ENCODE results near the gene ADAM8. TPM values are rescaled to one million over a fixed set of nuclear protein-coding genes. Genes with fewer than 3 reads are reported as not detected.

Gene ADAM8
- total RNA-seq, 2 experiments from 2014 or later = 142 to 173 TPM

DNA sequence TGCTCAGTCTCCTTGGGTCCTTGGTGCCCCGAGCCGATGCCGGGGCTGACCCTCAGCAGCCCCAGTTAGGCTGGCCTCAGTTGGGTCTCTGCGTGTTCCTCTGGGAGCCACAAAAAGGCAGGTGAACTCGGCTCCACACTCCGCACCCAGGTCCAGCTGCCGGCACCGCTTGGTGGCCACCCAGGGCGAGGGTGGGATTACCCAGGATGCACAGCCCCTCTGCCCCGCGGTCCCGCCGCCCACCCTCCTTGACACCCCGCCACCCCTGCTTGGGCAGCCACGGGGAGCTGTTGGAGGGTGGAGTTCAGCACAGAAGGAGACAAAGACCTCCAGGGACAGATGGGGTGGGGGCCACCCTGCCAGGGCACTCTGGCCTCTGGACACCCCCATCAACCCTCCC, 21.3 kb downstream of the ADAM8 start:
- H3K36me3 Mint-ChIP-seq = no peaks in the 10 kb centered on the region
- ATAC-seq = no peak
- no peak overlapping the region for H3K27ac Mint-ChIP-seq
- H3K4me3 Mint-ChIP-seq = no peak overlapping the region
- H3K9me3 Mint-ChIP-seq (ENCODE audit: low read depth) = no peaks in the 10 kb centered on the region
- DNase-seq = no peak
- H3K4me1 Mint-ChIP-seq = peaks cover 32% of the 10 kb centered on the region
- CTCF ChIA-PET = interaction anchor here (1.4 kb wide), 1 partner anchor 74 kb away, joined by 4 read pairs; no protein-coding TSS in a partner anchor
- H3K27me3 Mint-ChIP-seq = peaks cover 2% of the 10 kb centered on the region

DNA sequence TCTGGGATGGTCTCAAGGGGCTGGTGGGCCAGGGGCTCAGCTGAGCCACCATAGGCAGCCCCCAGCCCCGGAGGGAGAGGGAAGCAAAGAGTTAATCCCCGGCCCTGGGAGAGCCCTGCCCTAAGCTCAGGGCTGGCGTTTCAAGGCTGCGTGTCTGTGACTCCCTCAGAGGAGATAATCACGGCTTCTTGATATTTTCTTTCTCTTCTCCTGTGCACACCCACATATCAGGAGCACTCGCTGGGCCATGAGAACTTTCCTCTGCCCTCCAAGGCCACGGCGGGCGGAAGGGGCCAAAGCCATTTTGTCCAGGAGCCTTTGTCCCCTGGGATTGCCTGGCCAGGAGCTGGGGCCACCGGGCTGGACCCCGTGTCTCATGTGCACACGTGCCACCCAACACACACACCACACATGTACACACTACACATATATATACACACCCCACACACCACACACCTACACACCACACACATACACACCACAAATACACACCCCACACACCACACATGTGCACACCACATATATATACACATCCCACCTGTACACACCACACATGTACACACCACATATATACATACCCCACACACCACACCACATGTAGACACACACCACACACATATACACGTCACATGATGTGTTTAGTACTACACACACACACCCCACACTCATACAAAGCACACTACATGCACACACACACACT, 22.1 kb downstream of the ADAM8 start:
- CTCF ChIA-PET = interaction anchor here (1.4 kb wide), 1 partner anchor 75 kb away, joined by 4 read pairs; no protein-coding TSS in a partner anchor
- H3K27me3 Mint-ChIP-seq = peaks cover 5% of the 10 kb centered on the region
- no peak for ATAC-seq

DNA sequence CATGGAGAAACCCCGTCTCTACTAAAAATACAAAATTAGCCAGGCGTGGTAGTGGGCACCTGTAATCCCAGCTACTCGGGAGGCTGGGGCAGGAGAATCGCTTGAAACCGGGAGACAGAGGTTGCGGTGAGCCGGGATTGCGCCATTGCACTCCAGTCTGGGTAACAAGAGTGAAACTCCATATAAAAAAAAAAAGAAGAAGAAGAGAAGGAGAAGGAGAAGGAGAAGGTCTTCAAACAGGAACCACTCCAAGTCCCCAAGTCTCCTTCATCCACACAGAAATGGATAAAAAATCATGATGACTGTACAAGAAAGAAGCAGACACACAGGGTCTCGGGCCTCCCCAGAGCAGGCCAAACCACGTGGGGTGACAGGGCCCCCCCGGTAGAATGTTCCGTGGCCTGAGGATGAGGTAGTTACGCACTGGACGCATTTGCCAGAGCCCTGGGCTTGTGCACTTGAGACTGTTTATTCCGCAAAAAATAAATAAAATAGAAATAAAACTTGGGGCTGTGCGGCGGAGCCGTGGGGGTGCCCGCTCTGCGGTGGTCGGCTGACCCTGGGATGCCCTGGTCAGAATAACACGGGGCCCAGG, 23.2 kb downstream of the ADAM8 start:
- CTCF ChIA-PET = no interaction called here
- DNase-seq (no peak), ATAC-seq (no peak)
- Mint-ChIP-seq H3K9me3 (ENCODE audit: low read depth) (no peaks in the 10 kb centered on the region), H3K27ac (no peak overlapping the region), H3K27me3 (peaks cover 5% of the 10 kb centered on the region), H3K4me3 (no peak overlapping the region), H3K36me3 (no peaks in the 10 kb centered on the region), H3K4me1 (peaks cover 16% of the 10 kb centered on the region)

More for the DNA sequence above, 22.1 kb downstream of the ADAM8 start:
- no peaks in the 10 kb centered on the region for H3K36me3 Mint-ChIP-seq
- H3K4me1 Mint-ChIP-seq = peaks cover 24% of the 10 kb centered on the region
- DNase-seq = no peak
- H3K9me3 Mint-ChIP-seq (ENCODE audit: low read depth) = no peaks in the 10 kb centered on the region
- no peak overlapping the region for H3K4me3 Mint-ChIP-seq
- H3K27ac Mint-ChIP-seq = no peak overlapping the region

DNA sequence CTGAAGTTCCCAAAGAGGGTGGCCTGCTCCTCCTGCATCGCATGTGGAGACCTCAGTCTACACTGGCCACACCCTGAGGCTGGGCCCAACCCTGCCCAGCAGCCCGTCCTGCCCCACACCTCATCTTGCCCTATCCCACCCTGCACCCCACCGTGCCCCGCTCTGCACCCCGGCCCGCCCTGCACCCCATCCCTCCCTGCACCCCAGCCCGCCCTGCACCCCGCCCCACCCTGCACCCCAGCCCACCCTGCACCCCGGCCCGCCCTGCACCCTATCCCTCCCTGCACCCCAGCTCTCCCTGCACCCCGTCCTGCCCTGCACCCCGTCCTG, 24.5 kb downstream of the ADAM8 start:
- Mint-ChIP-seq H3K9me3 (ENCODE audit: low read depth) (no peaks in the 10 kb centered on the region), H3K27me3 (peaks cover 5% of the 10 kb centered on the region), H3K4me1 (peaks cover 4% of the 10 kb centered on the region), H3K27ac (no peak overlapping the region), H3K4me3 (no peak overlapping the region), H3K36me3 (no peaks in the 10 kb centered on the region)
- ATAC-seq = no peak
- DNase-seq = no peak
- CTCF ChIA-PET = no interaction called here

DNA sequence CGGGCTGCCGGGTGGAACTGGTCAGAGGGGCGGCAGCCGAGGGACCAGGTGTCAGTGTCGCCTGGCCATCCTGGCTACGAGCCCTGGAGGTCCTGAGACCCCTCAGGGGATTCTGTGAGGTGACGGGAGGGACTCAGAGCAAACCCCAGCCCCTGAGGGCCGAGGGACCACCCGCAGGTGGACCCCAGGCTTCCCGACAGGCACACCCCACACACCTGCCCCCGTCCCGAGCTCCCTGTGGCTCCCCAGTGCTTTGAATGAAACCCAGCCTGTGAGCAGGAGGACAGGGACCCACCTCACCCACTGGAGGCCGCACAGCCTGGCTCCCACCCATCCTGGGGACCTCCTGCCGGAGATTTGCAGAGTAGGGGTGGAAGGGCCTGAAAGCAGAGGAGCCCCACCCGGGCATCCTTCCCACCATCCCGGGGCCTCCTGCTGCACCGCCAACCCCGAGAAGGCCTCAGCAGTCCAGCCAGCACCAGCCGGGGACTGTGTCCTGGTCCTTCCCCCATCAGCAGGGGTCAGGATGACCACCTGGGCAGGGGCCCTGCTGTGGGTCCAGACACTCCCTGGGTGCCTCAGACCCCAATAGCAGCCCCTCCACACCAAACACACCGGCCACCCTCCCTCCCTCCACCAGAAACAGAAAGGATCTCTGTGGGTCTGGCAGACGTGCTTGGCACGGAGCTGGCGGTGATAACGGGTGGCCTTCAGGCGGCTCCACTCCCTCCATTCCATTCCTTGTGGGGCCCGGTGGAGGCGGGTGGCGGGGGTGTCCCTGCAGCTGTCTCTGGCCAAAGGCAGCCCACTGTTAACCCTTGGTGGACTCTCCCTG, 25.1 kb downstream of the ADAM8 start:
- H3K4me1 Mint-ChIP-seq = peaks cover 2% of the 10 kb centered on the region
- no peak overlapping the region for H3K27ac Mint-ChIP-seq
- CTCF ChIA-PET = no interaction called here
- H3K27me3 Mint-ChIP-seq = peaks cover 5% of the 10 kb centered on the region
- no peaks in the 10 kb centered on the region for H3K9me3 Mint-ChIP-seq (ENCODE audit: low read depth)
- no peak for ATAC-seq
- no peaks in the 10 kb centered on the region for H3K36me3 Mint-ChIP-seq
- no peak overlapping the region for H3K4me3 Mint-ChIP-seq
- DNase-seq = no peak

DNA sequence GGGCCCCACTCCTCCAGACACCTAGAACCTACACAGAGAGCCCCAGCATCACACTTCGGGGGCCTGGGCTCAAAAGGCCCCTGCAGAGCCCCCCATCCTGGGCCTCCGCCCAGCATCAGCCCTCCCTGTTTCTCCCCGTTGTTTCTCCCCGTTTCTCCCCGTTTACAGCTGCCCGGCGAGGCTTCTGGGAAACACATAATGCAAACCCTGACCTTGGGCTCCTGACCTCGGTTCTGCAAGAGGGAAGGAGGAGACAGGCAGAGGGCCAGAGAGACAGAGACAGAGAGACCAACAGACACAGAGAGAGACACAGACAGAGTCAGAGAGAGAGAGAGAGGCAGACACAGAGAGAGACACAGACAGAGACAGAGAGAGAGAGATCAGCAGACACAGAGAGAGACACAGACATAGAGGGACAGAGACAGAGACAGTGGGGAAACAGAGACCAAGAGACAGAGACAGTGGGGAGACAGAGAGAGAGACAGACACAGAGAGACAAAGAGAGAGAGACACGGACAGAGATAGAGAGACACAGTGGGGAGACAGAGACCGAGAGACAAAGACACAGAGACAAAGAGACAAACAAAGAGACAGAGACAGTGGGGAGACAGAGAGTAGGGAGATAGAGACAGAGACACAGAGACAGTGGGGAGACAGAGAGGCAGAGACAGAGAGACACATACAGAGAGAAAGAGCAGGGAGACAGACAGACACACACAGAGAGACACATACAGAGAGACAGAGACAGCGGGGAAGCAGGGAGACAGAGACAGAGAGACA, 26.5 kb downstream of the ADAM8 start:
- Mint-ChIP-seq H3K9me3 (ENCODE audit: low read depth) (no peaks in the 10 kb centered on the region), H3K4me3 (no peak overlapping the region), H3K27ac (peak overlapping the region; percentile 36), H3K36me3 (no peaks in the 10 kb centered on the region), H3K4me1 (peaks cover 2% of the 10 kb centered on the region), H3K27me3 (peaks cover 5% of the 10 kb centered on the region)
- DNase-seq (no peak), ATAC-seq (no peak)
- CTCF ChIA-PET = no interaction called here

DNA sequence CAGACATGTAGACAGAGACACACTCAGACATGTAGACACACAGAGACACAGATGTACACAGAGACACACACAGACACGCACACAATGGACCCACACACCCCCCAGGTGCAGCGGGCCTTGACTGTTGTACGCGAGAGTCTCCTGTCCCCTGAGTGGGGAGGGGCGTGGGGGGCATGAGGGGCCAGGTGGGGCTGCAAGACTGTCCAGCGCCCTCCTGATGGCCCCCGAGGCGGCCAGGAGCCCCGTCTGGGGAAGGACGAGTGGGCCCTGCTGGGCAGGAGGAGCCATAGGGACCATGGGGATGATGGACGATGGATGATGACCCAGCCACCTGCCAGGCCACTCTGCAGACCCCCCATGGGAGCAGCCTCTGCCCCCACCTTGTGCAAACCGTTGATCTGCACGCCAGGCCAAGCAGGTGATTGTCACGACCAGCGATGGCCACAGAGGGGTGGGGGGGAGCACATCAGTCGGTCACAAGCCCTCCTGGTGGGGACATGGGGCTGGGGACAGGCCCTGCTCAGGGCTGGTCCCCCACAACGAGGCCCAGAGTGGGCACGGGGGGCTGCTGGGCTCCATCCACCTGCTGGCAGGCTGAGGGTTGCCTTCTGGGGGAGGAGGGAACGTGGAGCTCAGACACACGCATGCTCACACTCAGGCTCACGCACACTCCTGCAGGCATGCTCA, 27.4 kb downstream of the ADAM8 start:
- H3K36me3 Mint-ChIP-seq = no peaks in the 10 kb centered on the region
- no peaks in the 10 kb centered on the region for H3K9me3 Mint-ChIP-seq (ENCODE audit: low read depth)
- H3K4me3 Mint-ChIP-seq = no peak overlapping the region
- peaks cover 5% of the 10 kb centered on the region for H3K27me3 Mint-ChIP-seq
- no peak overlapping the region for H3K27ac Mint-ChIP-seq
- CTCF ChIA-PET = no interaction called here
- DNase-seq = no peak
- H3K4me1 Mint-ChIP-seq = peaks cover 2% of the 10 kb centered on the region
- no peak for ATAC-seq

DNA sequence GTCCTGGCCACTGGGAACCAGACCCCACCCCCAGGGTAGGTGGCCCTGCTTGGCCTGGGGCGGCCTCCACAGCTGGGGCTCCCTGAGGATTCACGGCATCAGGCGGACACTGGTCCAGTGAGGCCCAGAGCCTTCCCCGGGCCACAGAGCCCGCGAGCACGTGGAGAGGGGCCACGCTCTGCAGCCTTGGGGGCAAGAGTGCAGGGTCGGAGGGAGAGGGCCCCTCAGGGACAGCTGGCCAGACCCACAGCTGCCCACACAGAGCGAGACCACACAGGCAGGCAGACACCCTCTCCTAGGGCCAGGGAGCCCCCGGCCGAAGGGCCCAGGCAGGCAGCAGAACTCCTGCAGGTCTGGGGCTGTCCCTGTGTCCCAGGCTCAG, 28.3 kb downstream of the ADAM8 start:
- ATAC-seq = no peak
- Mint-ChIP-seq H3K36me3 (no peaks in the 10 kb centered on the region), H3K4me1 (peaks cover 2% of the 10 kb centered on the region), H3K27me3 (peaks cover 5% of the 10 kb centered on the region), H3K9me3 (ENCODE audit: low read depth) (no peaks in the 10 kb centered on the region), H3K27ac (no peak overlapping the region), H3K4me3 (no peak overlapping the region)
- CTCF ChIA-PET = no interaction called here
- no peak for DNase-seq

DNA sequence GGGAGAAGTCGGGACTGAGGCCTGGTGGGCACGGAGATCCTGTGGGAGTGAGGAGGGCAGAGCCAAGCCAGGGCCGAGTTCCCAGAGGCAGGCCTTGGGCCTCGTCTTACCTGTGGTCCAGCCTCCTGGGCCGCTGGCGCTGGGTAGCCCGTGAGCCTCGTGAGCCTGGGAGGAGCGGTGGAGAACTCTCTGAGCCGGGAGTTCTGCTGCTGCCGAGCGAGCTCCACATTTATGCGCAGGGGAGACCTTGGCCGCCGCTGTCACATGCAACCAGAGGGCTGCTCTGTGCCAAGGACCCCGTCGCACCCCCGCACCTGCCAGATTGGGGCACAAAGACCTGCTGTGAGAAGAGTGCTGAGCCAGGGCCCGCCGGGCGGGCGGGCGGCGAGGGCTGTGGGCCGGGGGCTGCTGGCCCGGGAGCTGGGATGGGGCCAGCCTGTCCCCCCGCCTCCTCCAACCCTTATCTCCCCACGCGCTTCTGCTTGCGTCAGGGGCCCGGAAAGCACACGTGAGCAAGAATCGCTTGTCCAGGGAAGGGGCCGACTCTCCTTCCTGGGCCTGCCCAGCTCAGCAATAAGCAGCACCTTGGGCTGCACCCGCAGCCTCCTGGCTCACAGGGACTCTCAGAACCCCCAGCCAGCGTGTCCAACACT, 28.9 kb downstream of the ADAM8 start:
- Mint-ChIP-seq H3K36me3 (no peaks in the 10 kb centered on the region), H3K27ac (no peak overlapping the region), H3K4me3 (no peak overlapping the region), H3K9me3 (ENCODE audit: low read depth) (no peaks in the 10 kb centered on the region), H3K4me1 (peaks cover 2% of the 10 kb centered on the region), H3K27me3 (peaks cover 5% of the 10 kb centered on the region)
- no peak for DNase-seq
- CTCF ChIA-PET = interaction anchor here (0.8 to 1.4 kb wide), 2 partner anchors 11 to 60 kb away, joined by 4 to 5 read pairs; no protein-coding TSS in a partner anchor
- no peak for ATAC-seq

DNA sequence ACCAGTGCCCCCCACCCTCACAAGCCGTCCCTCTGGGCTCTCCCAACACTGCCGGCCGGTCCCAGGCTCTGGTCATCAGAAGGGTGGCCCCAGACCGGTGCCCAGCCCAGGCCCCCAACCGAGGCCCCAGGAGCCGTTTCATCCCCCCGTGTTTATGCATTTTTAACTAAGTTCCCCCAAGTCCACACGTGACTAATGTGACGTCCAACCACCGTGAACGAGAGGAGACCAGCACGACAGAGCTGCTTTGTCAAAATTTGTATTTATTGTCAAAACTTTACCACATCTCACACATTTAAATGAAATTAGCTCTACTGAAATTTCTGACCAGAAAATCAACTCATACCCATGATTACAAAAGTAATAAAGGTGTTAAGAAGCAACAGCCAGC, 30.4 kb downstream of the ADAM8 start:
- CTCF ChIA-PET = interaction anchor here (1.0 to 2.1 kb wide), 4 partner anchors 11 to 62 kb away, joined by 3 to 9 read pairs (median 4); no protein-coding TSS in a partner anchor
- H3K27me3 Mint-ChIP-seq = peaks cover 11% of the 10 kb centered on the region
- no peak overlapping the region for H3K4me3 Mint-ChIP-seq
- ATAC-seq = no peak
- peaks cover 13% of the 10 kb centered on the region for H3K4me1 Mint-ChIP-seq
- H3K9me3 Mint-ChIP-seq (ENCODE audit: low read depth) = no peaks in the 10 kb centered on the region
- H3K27ac Mint-ChIP-seq = no peak overlapping the region
- no peaks in the 10 kb centered on the region for H3K36me3 Mint-ChIP-seq
- DNase-seq = no peak

DNA sequence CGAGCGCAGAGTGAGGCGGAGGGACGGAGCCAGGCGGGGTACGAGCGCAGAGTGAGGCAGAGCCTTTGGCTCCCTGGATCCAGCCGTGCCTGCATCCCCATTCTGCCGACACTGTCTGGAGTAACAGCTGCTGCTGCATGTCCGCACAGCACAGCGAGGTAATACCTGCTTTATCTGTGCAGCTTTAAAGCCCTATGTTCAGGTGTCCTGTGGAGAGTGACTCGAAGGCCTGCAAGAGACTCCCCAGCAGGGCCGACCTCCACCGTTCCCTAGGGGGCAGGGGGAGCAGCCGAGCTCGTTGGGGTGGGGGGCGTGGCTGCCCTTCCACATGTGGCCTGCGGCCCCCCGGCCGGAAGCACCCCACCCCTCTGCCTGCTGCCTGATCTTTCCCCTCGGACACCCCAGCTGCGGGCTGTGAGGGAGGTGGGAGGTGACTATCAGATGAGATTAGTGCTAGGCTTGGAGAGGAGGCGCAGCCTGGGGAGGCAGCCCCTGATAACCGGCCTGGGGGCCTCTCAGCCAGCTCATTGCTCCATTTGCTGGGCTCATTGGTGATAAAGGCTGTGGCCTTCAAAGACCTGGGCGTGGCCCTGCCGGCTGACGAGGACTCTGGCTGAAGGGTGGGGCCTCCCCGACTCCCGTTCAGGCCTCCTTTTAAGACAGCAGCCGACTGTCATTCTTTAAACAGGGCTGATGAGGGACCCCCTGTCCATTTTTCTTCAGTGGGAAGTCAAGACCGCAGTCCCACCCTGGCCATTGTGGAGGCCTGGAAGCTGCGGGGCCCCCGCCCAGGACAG, 31.0 kb downstream of the ADAM8 start:
- Mint-ChIP-seq H3K36me3 (no peaks in the 10 kb centered on the region), H3K4me1 (peaks cover 19% of the 10 kb centered on the region), H3K27me3 (peaks cover 17% of the 10 kb centered on the region), H3K27ac (no peak overlapping the region), H3K9me3 (ENCODE audit: low read depth) (no peaks in the 10 kb centered on the region), H3K4me3 (no peak overlapping the region)
- CTCF ChIA-PET = interaction anchor here (1.0 to 2.1 kb wide), 3 partner anchors 11 to 15 kb away, joined by 3 to 9 read pairs (median 3); no protein-coding TSS in a partner anchor
- DNase-seq (no peak), ATAC-seq (no peak)

DNA sequence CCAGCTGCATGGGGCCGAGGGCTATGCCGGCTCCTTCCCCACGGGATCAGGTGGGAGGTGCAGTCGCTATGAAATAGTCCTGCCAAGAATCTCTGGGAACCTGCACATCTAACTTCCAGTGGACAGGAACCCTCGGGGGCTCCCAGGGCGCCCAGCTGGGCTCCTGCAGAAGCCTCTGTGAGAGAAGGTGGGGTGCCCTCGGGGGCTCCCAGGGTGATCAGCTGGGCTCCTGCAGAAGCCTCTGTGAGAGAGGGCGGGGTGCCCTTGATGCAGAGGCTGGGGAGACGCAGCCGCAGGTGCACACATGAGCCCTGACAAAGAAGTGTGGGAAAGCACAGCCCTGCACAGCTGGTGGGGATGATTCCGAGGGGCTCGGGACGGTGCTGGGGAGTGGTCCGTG, 33.1 kb downstream of the ADAM8 start:
- H3K36me3 Mint-ChIP-seq = no peaks in the 10 kb centered on the region
- H3K4me1 Mint-ChIP-seq = peaks cover 20% of the 10 kb centered on the region
- DNase-seq = no peak
- H3K27ac Mint-ChIP-seq = no peak overlapping the region
- H3K27me3 Mint-ChIP-seq = peaks cover 24% of the 10 kb centered on the region
- H3K9me3 Mint-ChIP-seq (ENCODE audit: low read depth) = no peaks in the 10 kb centered on the region
- CTCF ChIA-PET = no interaction called here
- no peak overlapping the region for H3K4me3 Mint-ChIP-seq
- ATAC-seq = no peak
